Heart right ventricle (tissue), 12 donors: ENCODE measurements around the gene ARPC1B. TPM values are rescaled to one million over a fixed set of nuclear protein-coding genes. Genes with fewer than 3 reads are reported as not detected.

Experiments
- polyA plus RNA-seq, 2 donors: library from polyadenylated mRNA; stranded (reverse); fragments of 200-250 nt; gene quantifications; one replicate each; pipeline ENCODE4 v1.2.3, GENCODE V29; 2013
- total RNA-seq, 10 donors: library from RNA; stranded (reverse); fragmentation: NEBNext Ultra II Directional in 3 of 10; extraction: Animal tissue kit (Norgen Biotek cat#: 25700) in 3 of 10; gene quantifications; one replicate each; pipeline versions ENCODE4 v1.2.1 to v1.2.4, GENCODE V29; 2021 to 2023
- donor health status: ischemic (EF 13 %, LVEDD 7.1; RV severe dilation, severe dysfunction).
- donor health status: healthy with polysubstance abuse.
- donor health status: DM: no; HTN: yes; CAD: no.
- donor health status: DM: no; HTN: no; CAD: no.
- donor health status: ischemic (EF 25% LVEDD 6.9; RV normal size, moderate dysfunction).
- donor health status: ischemic (EF 25% LVEDD 5.7; RV mildly dilated, moderate dysfunction).
- donor health status: healthy.
- donor health status: nonischemic (EF 11% LVEDD 7.7; RV severe dilation, severe dysfunction).
- donor health status: DM: yes; HTN: yes; CAD: no.
- donor health status: PGD.
- donor health status: ischemic (EF 29% LVEDD 5.4; RV normal size, mild dysfunction).
- donor health status: nonischemic (EF 23%, LVEDD 6.1; RV moderate dilation, normal function).

Gene ARPC1B
- total and polyA plus RNA-seq, 12 donors, result 16.2 to 161 (median 23.5) TPM

Other genes with a start within 250 kb of the ARPC1B start
- gene SMURF1, start 230.6 kb upstream of the ARPC1B start, total RNA-seq, result 10 to 100 TPM in 9 of 10 donors, 1 to 10 TPM in 1; 8.4 to 14.7 (median 11.5) TPM
- 1 to 10 TPM; 4.2 to 5.1 TPM for gene SMURF1, start 230.6 kb upstream of the ARPC1B start, polyA plus RNA-seq
- gene KPNA7, start 166.6 kb upstream of the ARPC1B start, total RNA-seq, result not detected
- gene KPNA7, start 166.6 kb upstream of the ARPC1B start, polyA plus RNA-seq, result under 1 TPM in 1 of 2 donors, not detected in 1; 0.04 TPM
- gene MYH16, start 101.9 kb upstream of the ARPC1B start, total RNA-seq, result not detected
- gene MYH16, start 101.9 kb upstream of the ARPC1B start, polyA plus RNA-seq, result not detected
- 100 to 1,000 TPM; 110 to 147 (median 134) TPM for gene ARPC1A, start 48.8 kb upstream of the ARPC1B start, total RNA-seq
- 100 to 1,000 TPM in 1 of 2 donors, 10 to 100 TPM in 1; 93.1 to 213 TPM for gene ARPC1A, start 48.8 kb upstream of the ARPC1B start, polyA plus RNA-seq
- 100 to 1,000 TPM in 3 of 10 donors, 10 to 100 TPM in 7; 89.7 to 130 (median 97.6) TPM for gene PDAP1, start 33.9 kb downstream of the ARPC1B start, total RNA-seq
- 100 to 1,000 TPM in 1 of 2 donors, 10 to 100 TPM in 1; 71.4 to 312 TPM for gene PDAP1, start 33.9 kb downstream of the ARPC1B start, polyA plus RNA-seq
- gene BUD31, start 34.2 kb downstream of the ARPC1B start, total RNA-seq, result 10 to 100 TPM; 28.3 to 59.7 (median 40.9) TPM
- gene BUD31, start 34.2 kb downstream of the ARPC1B start, polyA plus RNA-seq, result 100 to 1,000 TPM in 1 of 2 donors, 10 to 100 TPM in 1; 81.7 to 116 TPM
- 1 to 10 TPM; 2.7 to 4.8 (median 3.1) TPM for gene PTCD1, start 64.1 kb downstream of the ARPC1B start, total RNA-seq
- 1 to 10 TPM; 2.4 to 3.2 TPM for gene PTCD1, start 64.1 kb downstream of the ARPC1B start, polyA plus RNA-seq
- 10 to 100 TPM; 12.6 to 21.7 (median 15.7) TPM for gene CPSF4, start 64.2 kb downstream of the ARPC1B start, total RNA-seq
- gene CPSF4, start 64.2 kb downstream of the ARPC1B start, polyA plus RNA-seq, result 10 to 100 TPM; 19.7 to 20.7 TPM
- gene ATP5MF, start 91.4 kb downstream of the ARPC1B start, total RNA-seq, result 100 to 1,000 TPM; 571 to 924 (median 746) TPM
- 1,000 to 10,000 TPM; 2,534 to 4,161 TPM for gene ATP5MF, start 91.4 kb downstream of the ARPC1B start, polyA plus RNA-seq
- gene ZNF789, start 98.2 kb downstream of the ARPC1B start, total RNA-seq, result 1 to 10 TPM; 1.7 to 5.6 (median 3.7) TPM
- gene ZNF789, start 98.2 kb downstream of the ARPC1B start, polyA plus RNA-seq, result 10 to 100 TPM in 1 of 2 donors, 1 to 10 TPM in 1; 2.5 to 10.9 TPM
- gene ZNF394, start 125.6 kb downstream of the ARPC1B start, total RNA-seq, result 10 to 100 TPM; 14.1 to 20.2 (median 16.0) TPM
- gene ZNF394, start 125.6 kb downstream of the ARPC1B start, polyA plus RNA-seq, result 10 to 100 TPM; 10.8 to 23.6 TPM
- 1 to 10 TPM; 5.7 to 8.5 (median 7.8) TPM for gene ZKSCAN5, start 129.9 kb downstream of the ARPC1B start, total RNA-seq
- gene ZKSCAN5, start 129.9 kb downstream of the ARPC1B start, polyA plus RNA-seq, result 1 to 10 TPM; 2.8 to 3.0 TPM
- gene FAM200A, start 177.4 kb downstream of the ARPC1B start, total RNA-seq, result 1 to 10 TPM; 4.3 to 7.7 (median 5.6) TPM
- gene FAM200A, start 177.4 kb downstream of the ARPC1B start, polyA plus RNA-seq, result 1 to 10 TPM; 3.4 to 7.5 TPM
- 10 to 100 TPM; 27.2 to 37.6 (median 30.8) TPM for gene ZNF655, start 183.9 kb downstream of the ARPC1B start, total RNA-seq
- gene ZNF655, start 183.9 kb downstream of the ARPC1B start, polyA plus RNA-seq, result 10 to 100 TPM; 22.0 to 54.1 TPM
- gene TMEM225B, start 223.5 kb downstream of the ARPC1B start, total RNA-seq, result under 1 TPM in 3 of 10 donors, not detected in 7; 0.20 to 0.23 (median 0.23) TPM
- under 1 TPM; 0.10 to 0.37 TPM for gene TMEM225B, start 223.5 kb downstream of the ARPC1B start, polyA plus RNA-seq
- 10 to 100 TPM in 3 of 10 donors, 1 to 10 TPM in 7; 6.1 to 10.5 (median 7.8) TPM for gene ZSCAN25, start 242.2 kb downstream of the ARPC1B start, total RNA-seq
- gene ZSCAN25, start 242.2 kb downstream of the ARPC1B start, polyA plus RNA-seq, result 1 to 10 TPM; 2.5 to 3.6 TPM